OCI-LY3 (cell line): ENCODE data around the gene SLC6A20.

Source experiments
- H2AFZ ChIP-seq: fragments of 200-600, 300-600 bp; shearing (Covaris generic); 2 replicates; pipeline ENCODE4 v1.6.0; 2014; ENCODE audit warnings: antibody characterized with exemption, low read depth, low read length
- H3K27ac ChIP-seq: fragments of 200-600, 300-600 bp; sonication (generic); 2 replicates; pipeline ENCODE4 v1.5.1; 2014; ENCODE audit warnings: mild to moderate bottlenecking, low read length, moderate library complexity, mixed read lengths
- H3K27me3 ChIP-seq: fragments of 200-600, 300-600 bp; sonication (generic); 2 replicates; pipeline ENCODE4 v1.6.1; 2014; ENCODE audit warnings: low read depth, low read length, mixed read lengths
- H3K36me3 ChIP-seq: fragments of 200-600, 300-600 bp; sonication (generic); replicated peaks from 2 replicates; pipeline ENCODE3; 2014; ENCODE audit warnings: low read depth, low read length, mixed read lengths
- H3K4me1 ChIP-seq: fragments of 300-600, 200-600 bp; sonication (generic); 2 replicates; pipeline ENCODE4 v1.6.1; 2014; ENCODE audit warnings: low read length, mixed read lengths
- H3K4me2 ChIP-seq: fragments of 200-600, 300-600 bp; sonication (generic); 2 replicates; pipeline ENCODE4 v1.6.1; 2014; ENCODE audit warnings: low read length, mixed read lengths
- H3K4me3 ChIP-seq: fragments of 300-600, 200-600 bp; sonication (generic); 2 replicates; pipeline ENCODE4 v1.5.1; 2014; ENCODE audit warnings: antibody characterized with exemption, mild to moderate bottlenecking, low read length, moderate library complexity
- H3K79me2 ChIP-seq: fragments of 300-600, 200-600 bp; shearing (Covaris generic); 2 replicates; pipeline ENCODE4 v1.6.1; 2014; ENCODE audit warnings: mild to moderate bottlenecking, low read length, mixed read lengths
- H3K9ac ChIP-seq: fragments of 300-600, 200-600 bp; shearing (Covaris generic); 2 replicates; pipeline ENCODE4 v1.6.0; 2014; ENCODE audit warnings: mild to moderate bottlenecking, low read length, moderate library complexity
- H3K9me3 ChIP-seq: fragments of 200-600, 300-600 bp; shearing (Covaris generic); 2 replicates; pipeline ENCODE4 v1.6.1; 2014; ENCODE audit warnings: low read length, mixed read lengths; ENCODE audit not compliant: insufficient read depth
- H4K20me1 ChIP-seq: fragments of 200-600, 300-600 bp; sonication (generic); 2 replicates; pipeline ENCODE4 v1.6.1; 2016; ENCODE audit warnings: low read length, mixed read lengths; ENCODE audit not compliant: insufficient read depth
- EZH2phosphoT487 ChIP-seq: fragments of 200-600 bp; shearing (Covaris generic); IDR thresholded peaks from 2 replicates; pipeline ENCODE4 v1.6.1; 2018; ENCODE audit warnings: antibody characterized with exemption, mixed run types, low read depth
- TF ChIP-seq, protein P1 (sequence below): fragments of 200-600, 300-600 bp; sonication (generic); IDR thresholded peaks from 2 replicates; pipeline ENCODE4 v1.5.1; 2014; ENCODE audit warnings: antibody characterized with exemption, low read length, low read depth

Gene SLC6A20

DNA sequence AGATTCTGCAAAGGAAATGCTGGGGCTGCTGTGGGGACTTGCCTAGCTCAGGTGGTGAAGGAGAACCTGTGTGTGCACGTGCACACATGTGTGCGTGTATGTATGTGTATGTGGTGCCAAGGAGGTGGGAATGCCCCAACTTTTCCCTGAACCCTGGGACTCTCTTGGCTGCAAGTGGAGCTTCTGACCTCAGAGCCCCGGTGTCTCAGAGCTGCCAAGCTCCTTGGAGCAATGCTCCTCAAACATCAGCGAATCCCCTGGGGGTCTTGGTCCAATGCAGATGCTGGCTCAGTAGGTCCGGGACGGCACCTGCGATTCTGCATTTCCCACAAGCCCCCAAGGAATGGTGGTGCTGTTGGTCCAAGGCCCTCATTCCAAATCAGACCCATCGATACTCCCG lies 5.8 kb upstream of the SLC6A20 start:
- no peaks in the 10 kb centered on the region for H3K79me2 ChIP-seq
- H3K4me1 ChIP-seq = no peaks in the 10 kb centered on the region
- H2AFZ ChIP-seq = no peak overlapping the region
- peaks cover 21% of the 10 kb centered on the region for H3K27me3 ChIP-seq
- no peak overlapping the region for H3K4me2 ChIP-seq
- H3K27ac ChIP-seq = no peak overlapping the region
- TF ChIP-seq, protein P1, sequence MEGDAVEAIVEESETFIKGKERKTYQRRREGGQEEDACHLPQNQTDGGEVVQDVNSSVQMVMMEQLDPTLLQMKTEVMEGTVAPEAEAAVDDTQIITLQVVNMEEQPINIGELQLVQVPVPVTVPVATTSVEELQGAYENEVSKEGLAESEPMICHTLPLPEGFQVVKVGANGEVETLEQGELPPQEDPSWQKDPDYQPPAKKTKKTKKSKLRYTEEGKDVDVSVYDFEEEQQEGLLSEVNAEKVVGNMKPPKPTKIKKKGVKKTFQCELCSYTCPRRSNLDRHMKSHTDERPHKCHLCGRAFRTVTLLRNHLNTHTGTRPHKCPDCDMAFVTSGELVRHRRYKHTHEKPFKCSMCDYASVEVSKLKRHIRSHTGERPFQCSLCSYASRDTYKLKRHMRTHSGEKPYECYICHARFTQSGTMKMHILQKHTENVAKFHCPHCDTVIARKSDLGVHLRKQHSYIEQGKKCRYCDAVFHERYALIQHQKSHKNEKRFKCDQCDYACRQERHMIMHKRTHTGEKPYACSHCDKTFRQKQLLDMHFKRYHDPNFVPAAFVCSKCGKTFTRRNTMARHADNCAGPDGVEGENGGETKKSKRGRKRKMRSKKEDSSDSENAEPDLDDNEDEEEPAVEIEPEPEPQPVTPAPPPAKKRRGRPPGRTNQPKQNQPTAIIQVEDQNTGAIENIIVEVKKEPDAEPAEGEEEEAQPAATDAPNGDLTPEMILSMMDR = no peak
- TF ChIP-seq EZH2phosphoT487 = no peak
- no peak overlapping the region for H3K4me3 ChIP-seq
- H3K9ac ChIP-seq = no peak overlapping the region
- no peaks in the 10 kb centered on the region for H3K9me3 ChIP-seq
- no peaks in the 10 kb centered on the region for H3K36me3 ChIP-seq
- H4K20me1 ChIP-seq = no peaks in the 10 kb centered on the region

DNA sequence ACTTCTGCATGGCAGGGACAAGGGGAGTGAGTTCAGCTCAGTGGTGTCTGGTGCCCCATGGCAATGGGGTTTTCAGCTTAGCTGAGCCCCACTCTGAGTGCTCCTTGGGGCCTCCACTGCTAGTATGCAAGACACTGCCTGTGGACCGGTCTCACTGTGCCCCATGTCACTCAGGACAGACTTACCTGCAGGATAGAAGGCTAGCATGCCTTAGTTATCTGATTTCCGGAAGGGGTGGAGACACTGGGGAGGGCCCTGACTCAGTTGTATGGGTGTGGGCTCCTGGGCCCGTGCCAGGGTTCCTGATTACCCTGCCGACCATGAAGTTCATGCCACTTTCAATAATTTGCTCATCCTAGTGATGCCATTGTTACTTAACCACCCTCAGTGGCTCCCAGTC lies 4.3 kb upstream of the SLC6A20 start:
- H3K4me1 ChIP-seq = no peaks in the 10 kb centered on the region
- no peaks in the 10 kb centered on the region for H3K9me3 ChIP-seq
- H3K4me3 ChIP-seq = no peak overlapping the region
- peaks cover 24% of the 10 kb centered on the region for H3K27me3 ChIP-seq
- H4K20me1 ChIP-seq = no peaks in the 10 kb centered on the region
- no peak overlapping the region for H3K4me2 ChIP-seq
- no peaks in the 10 kb centered on the region for H3K79me2 ChIP-seq
- TF ChIP-seq, protein P1 = no peak
- TF ChIP-seq EZH2phosphoT487 = no peak
- no peak overlapping the region for H2AFZ ChIP-seq
- no peak overlapping the region for H3K27ac ChIP-seq
- no peaks in the 10 kb centered on the region for H3K36me3 ChIP-seq
- no peak overlapping the region for H3K9ac ChIP-seq

DNA sequence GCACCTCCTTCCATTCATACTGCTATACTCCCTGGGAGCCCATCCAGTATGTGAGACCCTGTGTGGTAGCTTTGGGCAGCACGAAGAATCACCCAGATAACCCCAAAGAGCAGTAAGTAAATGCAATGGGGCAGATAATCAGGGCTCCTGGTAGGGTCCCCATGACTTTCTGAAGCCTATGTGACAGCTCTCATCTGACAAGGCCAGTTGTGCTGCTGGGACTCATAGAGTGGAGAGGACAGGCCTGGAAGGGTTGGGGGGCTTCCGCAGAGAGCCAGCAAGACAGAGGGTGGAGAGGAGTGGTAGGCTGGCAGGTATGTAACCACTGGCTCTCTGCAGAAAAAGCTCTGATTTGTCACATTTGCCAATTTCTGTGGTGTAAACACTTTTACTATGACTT lies 3.2 kb upstream of the SLC6A20 start:
- Histone ChIP-seq H3K27ac (no peak overlapping the region), H3K4me2 (no peak overlapping the region), H3K4me3 (no peak overlapping the region), H3K36me3 (no peaks in the 10 kb centered on the region), H2AFZ (no peak overlapping the region), H3K4me1 (no peaks in the 10 kb centered on the region), H3K79me2 (no peaks in the 10 kb centered on the region), H4K20me1 (no peaks in the 10 kb centered on the region), H3K27me3 (peaks cover 24% of the 10 kb centered on the region), H3K9ac (no peak overlapping the region), H3K9me3 (no peaks in the 10 kb centered on the region)
- no peak for TF ChIP-seq EZH2phosphoT487
- TF ChIP-seq, protein P1 = no peak

DNA sequence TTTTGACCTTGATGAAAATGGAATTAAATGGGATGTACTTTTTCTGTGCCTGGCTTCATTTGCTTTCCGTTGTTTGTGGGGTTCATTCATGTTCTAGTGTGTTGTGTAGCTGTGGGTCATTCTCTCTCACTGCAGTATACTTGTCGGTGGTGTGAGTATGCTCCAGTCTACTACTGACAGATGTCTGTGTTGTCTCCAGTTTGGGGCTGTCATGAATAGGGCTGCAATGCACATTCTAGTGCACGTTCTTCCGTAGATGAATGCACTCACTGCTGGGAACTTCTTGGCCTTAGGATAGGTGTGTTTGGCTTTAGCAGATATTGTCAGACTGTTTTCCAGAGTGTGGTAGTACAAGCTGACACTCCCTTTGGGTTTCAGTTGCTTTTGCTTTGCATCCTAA lies 1.7 kb upstream of the SLC6A20 start:
- Histone ChIP-seq H3K27me3 (peaks cover 33% of the 10 kb centered on the region), H3K9ac (no peak overlapping the region)

More for the DNA sequence above, 1.7 kb upstream of the SLC6A20 start:
- H3K27ac ChIP-seq = no peak overlapping the region
- no peaks in the 10 kb centered on the region for H3K36me3 ChIP-seq
- H3K79me2 ChIP-seq = no peaks in the 10 kb centered on the region
- no peaks in the 10 kb centered on the region for H4K20me1 ChIP-seq
- no peaks in the 10 kb centered on the region for H3K9me3 ChIP-seq
- H3K4me2 ChIP-seq = no peak overlapping the region
- H3K4me1 ChIP-seq = no peaks in the 10 kb centered on the region
- no peak overlapping the region for H3K4me3 ChIP-seq
- no peak overlapping the region for H2AFZ ChIP-seq
- TF ChIP-seq, protein P1 = no peak
- no peak for TF ChIP-seq EZH2phosphoT487
